CD1c-positive myeloid dendritic cell (primary cell): ENCODE measurements around the gene KCNIP1.

Experiments used
- DNase-seq: peaks from one replicate; pipeline ENCODE4 v3.0.0-alpha.2; 2016; ENCODE audit errors: extremely low spot score

The KCNIP1 gene

DNA sequence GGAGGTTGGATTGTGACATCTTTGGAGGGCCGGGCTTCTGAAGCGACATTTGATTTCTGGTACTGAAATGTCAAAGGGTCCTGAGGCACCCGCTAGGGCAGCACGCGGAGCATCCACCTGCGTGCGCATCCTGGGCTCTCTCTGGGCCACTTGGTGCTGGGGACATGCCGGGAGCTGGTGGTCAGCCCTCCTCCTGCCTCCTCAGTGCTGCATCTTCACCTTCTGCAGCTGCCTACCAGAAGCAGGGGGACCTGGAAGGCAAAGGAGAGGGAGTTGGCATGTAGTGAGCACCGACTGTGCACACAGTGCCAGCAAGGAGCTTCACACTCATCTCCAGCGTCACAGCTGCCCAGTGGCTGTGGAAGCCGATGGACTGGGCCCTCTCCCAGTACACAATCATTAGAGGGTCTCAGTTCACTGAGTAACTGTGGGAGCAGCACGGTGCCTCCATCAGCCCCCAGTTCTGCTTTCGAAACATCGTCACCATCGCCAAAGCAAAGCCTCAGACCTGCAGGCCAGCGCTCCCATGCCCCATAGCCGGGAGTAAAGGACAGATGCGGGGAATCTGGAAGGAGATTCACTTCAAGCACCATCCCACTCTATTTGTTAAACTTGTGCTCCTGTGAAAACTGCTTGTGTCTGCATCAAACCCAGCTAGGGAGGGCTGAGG is 138.4 kb downstream of the KCNIP1 start:
- no peak for DNase-seq

DNA sequence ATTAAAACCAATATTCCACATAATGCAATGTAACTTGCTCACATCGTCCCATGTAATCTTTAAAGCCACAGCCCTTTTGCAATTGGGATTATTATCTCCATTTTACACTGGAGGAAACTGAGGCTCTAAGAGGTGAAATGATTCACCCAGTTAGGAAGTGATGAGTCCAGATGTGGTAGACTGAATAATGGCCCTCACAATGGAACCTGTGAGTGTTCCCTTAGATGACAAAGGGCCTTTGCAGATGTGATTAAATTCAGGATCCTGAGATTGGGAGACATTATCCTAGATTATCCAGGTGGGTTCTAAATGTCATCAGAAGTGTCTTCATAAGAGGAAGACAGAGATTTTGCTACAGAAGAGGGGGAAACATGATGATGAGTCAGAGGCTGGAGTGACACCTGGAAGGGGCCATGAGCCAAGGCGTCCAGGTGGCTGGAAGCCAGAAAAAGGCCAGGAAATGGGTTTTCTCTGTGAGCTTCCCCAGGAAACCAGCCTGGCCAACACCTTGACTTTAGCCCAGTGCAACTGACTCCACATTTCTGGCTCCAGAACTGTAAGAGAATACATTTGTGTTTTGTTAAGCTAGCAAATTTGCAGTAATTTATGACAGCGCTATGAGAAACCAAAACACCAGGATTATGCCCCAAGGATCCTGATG is 139.1 kb downstream of the KCNIP1 start:
- DNase-seq, result no peak

DNA sequence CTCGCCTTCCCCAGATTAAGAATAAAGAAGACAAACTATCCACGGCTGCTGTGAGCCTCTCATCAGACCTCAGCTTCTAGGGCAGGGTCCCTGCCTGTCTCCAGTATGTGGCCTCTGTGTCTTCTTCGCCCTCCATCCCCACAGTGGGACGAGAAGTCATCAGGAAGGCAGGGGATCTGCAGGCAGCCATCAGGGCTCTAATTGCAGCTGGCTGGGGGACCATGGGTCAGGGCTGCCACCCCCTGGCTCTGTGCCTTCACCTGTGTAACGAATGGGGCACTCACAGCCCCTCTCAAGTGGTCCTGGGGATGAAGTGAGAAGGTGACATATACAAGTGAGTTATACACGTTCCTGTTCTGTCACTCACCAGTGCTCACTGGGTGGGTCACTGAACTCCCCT is 139.8 kb downstream of the KCNIP1 start:
- DNase-seq, result no peak

DNA sequence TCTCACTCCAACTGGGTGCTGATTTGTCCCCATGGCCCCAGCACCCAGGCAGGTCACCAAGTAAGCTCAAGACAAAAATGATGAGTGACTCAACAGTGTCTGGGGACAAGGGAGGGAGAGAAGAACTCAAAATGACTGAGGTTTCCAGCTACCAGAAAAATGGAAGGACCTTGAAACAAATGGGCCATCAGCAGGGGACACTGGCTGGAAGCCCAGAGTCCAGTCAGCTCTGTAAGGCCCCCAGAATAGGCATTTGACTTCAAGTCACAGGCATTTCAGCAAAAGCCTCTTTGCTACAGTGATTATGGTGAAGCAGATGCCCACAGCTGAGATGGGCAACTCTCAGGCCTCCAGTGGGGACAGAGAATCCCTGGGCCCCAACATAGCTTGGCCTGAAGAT is 140.7 kb downstream of the KCNIP1 start:
- no peak for DNase-seq

DNA sequence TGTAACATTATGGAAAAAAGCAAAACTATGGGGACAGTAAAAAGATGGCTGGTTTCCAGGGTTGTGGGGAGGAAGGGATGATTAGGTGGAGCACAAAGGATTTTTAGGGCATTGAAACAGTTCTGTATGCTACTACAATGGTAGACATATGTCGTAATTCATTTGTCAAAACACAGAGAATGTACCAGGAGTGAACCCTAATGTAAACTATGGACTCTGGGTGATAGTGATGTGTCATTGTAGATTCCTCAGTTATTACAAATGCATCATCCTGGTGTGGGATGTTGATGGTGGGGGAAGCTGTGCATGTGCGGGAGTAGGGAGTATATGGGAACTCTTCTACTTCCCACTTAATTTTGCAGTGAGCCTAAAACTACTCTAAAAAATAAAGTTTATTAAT is 144.7 kb downstream of the KCNIP1 start:
- no peak for DNase-seq

DNA sequence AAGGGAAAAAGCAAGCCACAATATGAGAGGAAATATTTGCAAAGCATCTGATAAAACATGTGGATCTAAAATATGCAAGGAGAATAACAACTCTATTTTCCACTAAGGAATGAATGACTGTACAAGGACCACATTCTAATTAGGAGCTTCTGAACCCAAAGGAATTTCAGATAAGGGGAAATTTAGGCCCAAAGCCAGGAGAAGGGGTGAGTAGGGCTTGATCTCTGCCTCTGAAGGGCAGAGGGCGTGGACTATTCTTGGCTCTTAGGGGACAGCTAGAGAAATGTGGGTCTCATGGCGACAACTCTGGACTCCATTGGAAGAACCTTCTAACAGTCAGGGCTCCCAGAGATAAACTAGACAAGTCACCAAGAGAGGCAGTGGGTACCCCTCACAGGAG is 147.0 kb downstream of the KCNIP1 start:
- no peak for DNase-seq

DNA sequence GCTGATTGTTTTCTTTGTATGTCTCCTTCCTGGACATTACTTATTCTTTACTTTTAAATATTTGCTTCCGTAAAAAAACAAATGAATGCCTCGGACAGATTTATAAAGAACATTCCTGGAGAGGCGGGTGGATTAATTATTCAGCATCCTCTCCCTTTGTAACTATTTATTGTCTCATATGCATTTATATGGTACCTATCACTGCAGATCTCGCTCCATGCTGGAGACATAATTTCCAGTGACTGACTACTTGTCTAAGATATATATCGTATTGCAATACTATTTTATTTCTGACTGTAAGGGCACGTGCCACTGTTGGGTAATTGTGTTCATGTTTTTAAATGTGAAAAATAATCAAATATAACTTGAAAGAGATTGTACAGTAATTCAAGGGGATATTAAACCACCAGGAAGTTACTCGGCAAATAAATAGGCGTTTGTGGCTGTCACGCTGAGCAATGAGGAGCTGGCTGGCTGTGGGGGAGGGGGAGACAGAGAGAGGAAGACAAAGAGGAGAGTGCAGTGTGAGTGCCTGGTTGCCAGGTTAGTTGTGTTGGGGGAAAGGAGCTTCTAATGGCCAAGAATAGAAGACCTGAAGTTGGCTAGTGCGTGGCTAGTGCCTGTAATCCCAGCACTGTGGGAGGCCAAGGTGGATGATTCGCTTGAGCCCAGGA is 147.9 kb downstream of the KCNIP1 start:
- no peak for DNase-seq

DNA sequence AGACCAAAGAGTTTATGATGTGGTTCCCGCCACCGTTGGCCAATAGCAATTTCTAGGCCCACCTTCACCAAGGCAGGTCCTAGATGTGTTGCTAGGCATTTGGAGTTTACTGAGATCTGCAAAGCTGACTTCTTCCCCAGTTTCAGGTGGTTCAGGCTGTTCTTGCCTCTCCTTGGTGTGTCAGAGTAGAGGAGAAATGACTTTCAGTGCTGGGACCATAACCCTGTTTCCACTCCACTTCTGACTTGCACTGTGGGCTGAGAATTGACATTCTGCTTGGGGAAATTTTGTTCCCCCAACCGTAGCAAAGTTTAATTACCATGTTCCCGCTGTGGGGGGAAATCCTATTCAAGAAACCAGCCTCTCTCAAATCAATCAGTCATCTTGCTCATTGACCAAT is 151.7 kb downstream of the KCNIP1 start:
- no peak for DNase-seq

DNA sequence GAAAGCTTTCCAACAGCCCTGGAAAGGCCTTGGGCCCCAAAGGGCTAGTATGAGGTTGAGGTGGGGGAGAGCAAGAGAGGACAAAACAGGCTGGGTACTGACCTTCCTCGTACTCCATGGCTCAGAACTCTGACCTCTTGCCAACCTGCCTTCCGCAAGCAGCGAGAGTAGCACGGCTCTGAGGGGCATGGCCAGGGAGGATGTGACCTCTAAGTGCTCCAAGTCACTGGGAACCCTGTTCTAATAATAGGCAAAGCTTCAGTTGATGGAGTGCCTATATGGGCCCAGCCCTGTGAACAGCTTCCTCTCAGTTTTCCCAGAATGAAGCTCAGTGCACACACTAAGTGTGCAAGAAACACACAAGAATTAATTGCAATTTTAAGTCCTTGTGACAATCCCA is 152.1 kb downstream of the KCNIP1 start:
- no peak for DNase-seq

DNA sequence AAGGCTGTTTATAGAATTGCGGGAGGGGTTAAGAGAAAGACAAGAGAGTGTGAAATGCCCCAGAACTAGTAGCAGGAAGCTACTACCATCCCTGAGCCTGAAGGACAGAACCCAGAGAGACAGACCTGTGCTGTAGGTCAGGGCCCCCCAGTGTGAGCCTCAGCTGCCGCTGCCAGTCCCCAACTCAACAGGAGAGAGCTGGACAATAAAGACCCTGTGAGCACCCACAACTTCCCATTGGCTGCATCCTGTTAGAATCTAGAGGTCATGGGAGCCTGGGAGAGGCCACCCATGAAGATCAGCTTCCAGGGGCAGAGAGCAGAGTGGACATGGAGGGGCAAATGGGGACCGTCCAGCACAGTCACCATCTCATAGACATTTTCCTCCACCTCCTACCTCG is 152.5 kb downstream of the KCNIP1 start:
- DNase-seq, result no peak

DNA sequence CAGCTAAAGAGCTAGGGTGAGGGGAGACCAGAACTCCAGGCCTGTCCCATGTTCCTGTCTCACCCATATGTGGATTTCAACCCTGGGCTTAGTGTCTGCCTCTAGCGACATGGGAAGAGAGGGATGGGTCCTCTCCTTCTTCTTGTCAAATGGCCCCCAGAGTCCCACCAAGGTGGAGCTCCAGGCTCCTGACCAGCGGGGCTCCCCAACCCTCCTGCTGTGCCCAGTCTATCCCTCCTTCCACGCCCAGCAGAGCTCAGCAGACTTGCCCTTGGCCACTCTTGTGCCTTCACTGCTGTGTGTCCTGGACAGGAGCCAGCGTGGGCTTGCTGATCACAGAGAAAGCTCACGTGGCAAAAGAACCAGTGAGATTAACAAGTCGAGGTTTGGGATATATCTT is 156.7 kb downstream of the KCNIP1 start:
- DNase-seq, result no peak

DNA sequence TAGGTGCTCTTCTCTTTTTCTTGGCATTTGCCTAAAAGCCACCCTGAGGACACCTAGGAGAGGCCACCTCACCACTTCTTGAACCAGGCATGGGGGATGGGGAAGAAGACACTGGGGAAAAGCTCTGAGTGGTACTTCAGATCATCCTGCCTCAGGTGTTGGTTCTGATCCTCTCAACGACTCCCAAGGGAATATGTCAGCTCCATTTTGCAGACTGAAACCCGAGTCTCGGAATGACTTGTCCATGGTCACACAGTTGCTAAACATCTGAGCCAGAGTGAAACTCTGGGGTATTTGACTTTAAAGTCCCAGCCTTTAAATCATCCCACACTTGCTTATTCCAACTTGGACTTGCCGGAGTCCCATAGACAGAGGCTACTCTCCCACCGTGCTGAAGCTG is 159.1 kb downstream of the KCNIP1 start:
- no peak for DNase-seq

DNA sequence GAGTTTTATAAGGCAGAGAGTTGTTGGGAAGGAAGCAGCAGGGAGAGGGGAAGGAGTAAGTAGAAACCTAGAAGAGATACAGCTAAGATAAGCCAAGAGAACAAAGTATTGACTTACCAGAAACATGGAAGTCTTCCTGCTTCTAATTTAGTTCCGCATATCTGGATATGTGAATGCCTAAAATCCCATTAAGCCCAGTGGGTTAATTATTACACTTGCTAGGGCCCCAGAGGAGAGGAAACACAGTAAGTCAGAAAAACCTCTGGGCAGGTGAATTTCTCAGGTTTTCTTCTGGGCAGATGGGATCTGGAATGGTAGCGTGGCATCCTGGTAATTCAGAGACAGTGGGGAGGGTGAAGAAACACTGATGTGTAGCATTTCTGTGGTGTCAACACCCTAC is 175.0 kb downstream of the KCNIP1 start:
- no peak for DNase-seq

DNA sequence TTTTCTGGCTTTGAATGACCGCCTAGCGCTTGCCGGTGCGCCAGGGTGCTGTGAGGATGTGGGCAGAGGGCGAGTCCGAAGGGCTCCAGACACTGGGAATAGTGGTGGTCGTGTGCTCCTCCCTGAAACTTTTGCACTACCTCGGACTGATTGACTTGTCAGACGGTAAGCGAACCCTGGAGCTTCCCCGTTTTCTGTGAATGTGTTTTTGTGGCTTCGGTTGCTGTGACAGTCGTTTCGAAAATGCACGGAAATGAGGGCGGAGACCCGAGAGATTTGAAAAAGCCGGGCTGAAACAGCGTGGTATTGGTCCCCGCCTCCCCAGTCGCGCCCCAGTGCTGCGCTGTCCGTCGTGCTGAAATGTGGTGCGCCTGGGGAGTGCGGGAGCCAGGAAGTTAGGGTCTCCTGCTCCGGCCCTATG is 177.2 kb downstream of the KCNIP1 start:
- peak; percentile 49 for DNase-seq

DNA sequence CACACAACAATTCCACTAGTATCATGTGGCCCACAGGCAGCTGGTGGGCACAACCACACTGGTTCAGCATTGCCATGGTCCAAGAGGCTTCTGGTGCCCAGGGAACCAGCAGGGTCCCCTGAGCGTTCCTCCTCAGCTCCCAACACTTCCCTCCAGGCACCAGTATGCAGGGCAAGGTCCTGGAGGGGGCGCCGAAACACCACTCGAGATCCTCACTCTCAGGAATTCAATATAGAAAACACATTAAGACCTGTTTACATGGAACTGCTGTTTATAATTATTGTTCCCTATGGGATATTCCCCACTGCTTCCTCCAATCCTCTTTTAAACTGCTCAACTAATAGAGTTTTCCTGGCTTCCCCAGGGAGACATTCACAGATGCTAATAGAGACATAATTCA is 187.8 kb downstream of the KCNIP1 start:
- no peak for DNase-seq

DNA sequence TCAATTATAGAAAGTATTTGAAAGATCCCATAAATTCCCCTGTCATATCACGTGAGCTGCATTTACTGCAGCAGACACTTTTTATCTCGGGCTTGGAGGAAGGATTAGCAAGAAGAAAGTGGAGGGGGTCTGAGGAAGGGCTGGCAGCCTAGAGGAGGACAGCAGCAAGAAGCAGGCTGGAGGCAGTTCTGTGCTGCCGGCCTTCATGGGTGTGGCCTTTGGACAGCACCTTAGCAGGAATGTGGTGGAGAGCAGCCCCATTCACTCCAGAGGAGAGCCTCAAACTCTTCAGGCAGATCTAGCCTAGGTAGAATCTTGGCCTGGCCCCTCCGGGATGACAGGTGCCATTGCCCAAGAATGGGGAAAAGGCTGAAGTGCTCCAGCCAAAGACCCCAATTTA is 189.9 kb downstream of the KCNIP1 start:
- DNase-seq, result no peak

DNA sequence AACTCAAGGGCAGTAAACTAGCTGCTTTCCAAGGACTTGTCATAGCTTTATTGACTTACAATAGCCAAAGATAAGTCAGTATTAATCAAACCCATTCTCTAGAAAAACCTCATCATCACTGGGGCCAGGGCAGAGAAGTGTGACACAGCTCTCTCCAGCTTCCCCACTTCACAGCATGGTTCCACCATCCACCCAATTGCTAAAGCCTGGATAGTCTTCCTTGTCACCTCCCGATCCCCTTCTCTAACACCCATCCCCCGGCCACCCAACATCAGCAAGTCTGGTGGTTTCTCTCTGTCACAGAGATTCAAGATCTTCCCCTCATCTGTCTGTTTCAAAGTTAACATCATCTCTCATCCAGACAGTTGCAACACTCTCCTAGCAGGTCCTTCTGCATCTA is 191.1 kb downstream of the KCNIP1 start:
- DNase-seq, result no peak

DNA sequence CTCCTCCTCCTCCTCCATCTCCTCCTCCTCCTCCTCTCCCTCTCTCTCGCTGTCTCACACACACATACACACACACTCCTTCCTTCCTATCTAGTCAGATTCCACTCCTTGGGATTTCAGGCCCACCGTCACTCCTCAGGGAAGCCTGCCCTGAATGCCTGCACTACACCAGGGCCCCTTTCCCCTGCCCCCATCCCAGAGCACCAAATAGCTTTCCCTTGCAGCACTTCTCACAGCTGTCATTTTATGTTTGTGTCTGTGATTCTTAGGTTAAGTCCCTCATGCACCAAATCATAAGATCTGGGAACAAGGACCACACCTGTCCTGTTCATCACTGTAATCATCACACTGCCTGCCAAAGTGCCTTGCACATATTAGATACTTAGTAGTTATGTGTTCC is 193.2 kb downstream of the KCNIP1 start:
- no peak for DNase-seq

DNA sequence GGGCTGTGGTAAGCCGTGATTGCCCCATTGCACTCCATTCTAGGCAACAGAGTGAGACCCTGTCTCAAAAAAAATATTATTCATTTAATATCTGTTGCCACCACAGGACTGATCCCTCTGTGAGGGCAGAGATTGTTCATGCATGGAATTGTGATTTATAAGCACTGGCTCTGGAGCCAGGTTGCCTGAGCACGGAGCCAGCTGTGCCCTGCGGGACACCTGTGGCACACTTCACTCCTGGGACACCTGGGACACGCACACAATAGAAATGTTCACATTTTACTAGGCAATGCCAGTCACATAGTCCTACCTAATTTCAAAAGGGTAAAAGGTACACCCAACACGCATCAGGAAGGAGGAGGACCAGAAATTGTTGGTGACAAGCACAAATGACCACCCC is 196.7 kb downstream of the KCNIP1 start:
- no peak for DNase-seq

DNA sequence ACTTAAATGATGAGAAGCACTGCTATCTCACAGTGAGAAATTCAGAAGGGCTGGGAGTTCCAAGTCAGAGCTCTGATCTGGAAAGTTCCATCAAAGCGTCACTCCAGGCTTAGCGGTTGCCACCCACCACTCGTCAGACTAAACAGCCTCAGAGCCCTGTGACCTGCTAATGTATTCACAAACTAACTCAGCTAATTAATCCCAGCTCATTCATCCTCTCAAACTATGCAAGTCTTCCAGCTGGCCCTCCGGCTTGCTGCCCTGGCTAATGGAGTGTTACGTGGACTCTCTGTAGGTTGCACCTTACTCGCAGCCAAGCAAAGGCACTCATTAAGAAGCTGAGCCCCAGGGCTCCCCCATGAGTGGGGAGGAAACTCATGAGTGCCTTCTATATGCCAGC is 197.5 kb downstream of the KCNIP1 start:
- DNase-seq, result no peak

DNA sequence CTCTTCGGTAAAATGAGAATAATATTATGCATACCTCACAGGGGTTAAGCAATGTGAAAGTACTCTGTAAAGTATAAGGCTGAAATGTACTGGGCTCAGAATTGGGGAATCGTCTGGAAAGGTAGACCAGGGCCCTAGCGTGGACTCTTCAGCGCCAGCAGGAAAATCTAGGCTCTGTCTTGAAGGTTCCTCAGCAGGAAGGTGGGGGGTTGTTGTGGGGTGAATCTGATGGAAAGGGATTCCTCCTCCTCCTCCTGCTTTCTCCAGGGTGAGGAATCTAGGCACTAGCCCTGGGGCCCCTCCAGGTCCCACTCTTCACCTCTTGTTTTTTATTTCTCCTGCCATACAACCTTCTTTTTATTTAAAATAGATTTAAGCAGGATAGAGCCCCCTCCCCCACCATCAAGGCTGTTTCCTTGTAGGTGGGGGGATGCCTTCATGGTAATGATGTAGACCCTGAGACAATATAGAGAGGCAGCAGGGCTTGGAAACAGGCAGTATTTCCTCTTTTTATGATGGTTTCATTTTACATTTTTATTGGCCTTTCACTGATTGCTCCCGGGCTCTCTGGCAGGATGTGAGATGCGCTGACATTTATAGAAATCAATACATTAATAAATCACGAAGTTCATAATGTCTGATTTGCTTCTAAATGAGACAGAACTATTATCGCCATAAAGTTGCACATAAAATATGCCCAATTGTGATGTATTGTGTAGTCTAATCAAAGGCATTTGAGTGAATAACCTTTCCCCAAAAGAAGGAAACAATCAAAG is 200.8 kb downstream of the KCNIP1 start:
- DNase-seq, result no peak

DNA sequence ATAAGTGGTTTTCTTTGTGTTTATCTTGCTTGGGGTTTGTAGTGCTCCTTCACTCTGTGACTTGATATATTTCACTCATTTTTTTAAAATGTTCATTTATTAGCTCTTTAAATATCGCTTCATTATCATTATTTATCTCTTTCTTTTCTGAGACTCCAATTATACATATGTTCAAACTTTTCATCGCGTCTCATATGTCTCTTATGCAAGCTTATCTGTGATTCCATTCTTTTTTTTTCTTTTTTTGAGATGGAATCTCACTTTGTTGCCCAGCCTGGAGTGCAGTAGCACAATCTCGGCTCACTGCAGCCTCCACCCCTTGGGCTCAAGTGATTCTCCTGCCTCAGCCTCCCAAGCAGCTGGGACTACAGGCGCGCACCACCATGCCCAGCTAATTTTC is 205.8 kb downstream of the KCNIP1 start:
- DNase-seq, result no peak

DNA sequence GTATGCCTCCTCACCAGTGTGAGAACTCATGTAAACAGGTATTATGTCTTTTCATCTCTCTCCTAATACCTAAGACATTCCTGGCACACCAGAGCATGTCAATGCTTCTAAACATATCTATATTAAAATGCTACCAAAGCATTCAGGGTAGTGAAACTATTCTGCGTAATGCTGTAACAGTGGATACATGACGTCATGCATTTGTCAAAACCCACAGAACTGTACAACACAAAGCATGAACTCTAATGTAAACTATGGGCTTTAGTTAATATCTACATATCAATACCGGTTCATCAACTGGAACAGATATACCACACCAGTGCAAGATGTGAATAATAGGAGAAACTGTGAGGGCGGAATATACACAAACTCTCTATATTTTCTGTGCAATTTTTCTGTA is 207.5 kb downstream of the KCNIP1 start:
- DNase-seq, result no peak
